IgD-negative memory B cell (primary cell): ENCODE data around the gene TPP2. TPM values are rescaled to one million over a fixed set of nuclear protein-coding genes. Genes with fewer than 3 reads are reported as not detected.

Source experiments
- H3K27ac Mint-ChIP-seq, 3 donors: one replicate each; pipeline ENCODE4 v1.8.0; 2020 to 2022; ENCODE audit warnings: mild to moderate bottlenecking in 3 of 3, mixed read lengths in 3 of 3, moderate library complexity in 1 of 3
- H3K27me3 Mint-ChIP-seq: one replicate; pipeline ENCODE4 v1.8.0; 2021; ENCODE audit warnings: mixed read lengths
- H3K36me3 Mint-ChIP-seq: one replicate; pipeline ENCODE4 v1.8.0; 2020; ENCODE audit warnings: mild to moderate bottlenecking, mixed read lengths
- H3K4me1 Mint-ChIP-seq, 3 donors: one replicate each; pipeline ENCODE4 v1.8.0; 2020 to 2022; ENCODE audit warnings: mixed read lengths in 3 of 3, mild to moderate bottlenecking in 1 of 3
- H3K4me3 Mint-ChIP-seq, 4 donors: one replicate each; pipeline ENCODE4 v1.8.0; 2020 to 2022; ENCODE audit warnings: mild to moderate bottlenecking in 4 of 4, mixed read lengths in 4 of 4, moderate library complexity in 3 of 4
- H3K9me3 Mint-ChIP-seq, 3 donors: one replicate each; pipeline ENCODE4 v1.8.0; 2020 to 2021; ENCODE audit warnings: mixed read lengths in 3 of 3, mild to moderate bottlenecking in 1 of 3
- polyA plus RNA-seq: library from polyadenylated mRNA; unstranded; fragments of 300-500 nt; fragmentation: Illumina TruSeq; gene quantifications from one replicate; pipeline ENCODE4 v1.2.3, GENCODE V29; 2021

TPP2 gene
- polyA plus RNA-seq, 1 donor from 2014 or later = 21.4 TPM

- H3K27ac Mint-ChIP-seq = no peak overlapping the region
- H3K27me3 Mint-ChIP-seq = no peaks in the 10 kb centered on the region
- peaks cover 0 to 8% (median 0%) of the 10 kb centered on the region in 3 donors for H3K9me3 Mint-ChIP-seq
- no peak overlapping the region for H3K4me3 Mint-ChIP-seq
- H3K36me3 Mint-ChIP-seq = peaks cover 4% of the 10 kb centered on the region
- H3K4me1 Mint-ChIP-seq = no peaks in the 10 kb centered on the region
Observed at GRCh38 chr13:102658660-102659059, 61.9 kb downstream of the TPP2 start.

GRCh38 chr13:102659168-102659713, 62.5 kb downstream of the TPP2 start:
- peaks cover 4% of the 10 kb centered on the region for H3K36me3 Mint-ChIP-seq
- peak overlapping the region in 1 of 3 donors; percentile 33 for H3K27ac Mint-ChIP-seq
- H3K4me3 Mint-ChIP-seq = no peak overlapping the region
- no peaks in the 10 kb centered on the region for H3K4me1 Mint-ChIP-seq
- H3K9me3 Mint-ChIP-seq = peaks cover 0 to 8% (median 0%) of the 10 kb centered on the region in 3 donors
- H3K27me3 Mint-ChIP-seq = no peaks in the 10 kb centered on the region

DNA sequence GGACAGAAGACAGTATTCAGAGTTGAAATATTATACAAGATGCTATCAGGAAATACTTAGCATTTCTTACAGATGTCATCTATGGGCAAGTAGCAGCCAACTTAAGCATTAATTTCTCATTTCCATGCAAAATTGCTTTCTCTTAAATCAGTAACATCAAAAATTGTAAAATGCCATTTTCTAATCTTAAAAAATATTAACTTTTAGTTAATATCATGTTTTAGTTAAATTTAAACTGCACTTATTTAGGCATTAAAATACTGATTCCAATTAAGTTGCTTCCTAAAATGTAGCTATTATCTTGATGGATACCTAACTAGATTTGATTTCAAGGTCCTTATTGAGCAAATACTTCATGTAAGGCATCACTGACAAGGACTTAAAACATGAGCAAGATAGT, 70.2 kb downstream of the TPP2 start:
- peaks cover 5 to 28% (median 14%) of the 10 kb centered on the region in 3 donors for H3K9me3 Mint-ChIP-seq
- peaks cover 34% of the 10 kb centered on the region for H3K36me3 Mint-ChIP-seq
- no peaks in the 10 kb centered on the region for H3K27me3 Mint-ChIP-seq
- H3K4me3 Mint-ChIP-seq = no peak overlapping the region
- H3K27ac Mint-ChIP-seq = no peak overlapping the region
- no peaks in the 10 kb centered on the region for H3K4me1 Mint-ChIP-seq

DNA sequence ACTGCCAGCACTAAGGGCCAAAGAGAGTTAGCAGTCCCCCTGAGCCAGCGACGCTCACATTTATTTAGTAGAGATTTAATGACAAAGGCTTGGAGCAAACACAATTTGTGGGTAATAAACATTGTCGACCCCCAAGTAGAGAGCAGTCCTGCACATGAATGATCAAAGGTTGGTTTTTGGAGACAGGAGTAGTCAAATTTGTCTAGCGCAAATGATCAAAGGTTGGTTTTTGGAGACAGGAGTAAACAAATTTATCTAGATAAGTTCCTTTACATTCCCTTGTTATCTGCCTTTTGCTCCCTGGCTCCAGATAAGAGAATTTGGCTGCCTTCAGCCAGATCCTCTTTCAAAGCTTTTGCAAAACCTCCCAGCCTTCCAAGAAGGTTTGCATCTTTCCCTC, 71.1 kb downstream of the TPP2 start:
- H3K27ac Mint-ChIP-seq = no peak overlapping the region
- peaks cover 5 to 28% (median 14%) of the 10 kb centered on the region in 3 donors for H3K9me3 Mint-ChIP-seq
- no peak overlapping the region for H3K4me3 Mint-ChIP-seq
- H3K27me3 Mint-ChIP-seq = no peaks in the 10 kb centered on the region
- H3K4me1 Mint-ChIP-seq = no peaks in the 10 kb centered on the region
- peaks cover 38% of the 10 kb centered on the region for H3K36me3 Mint-ChIP-seq

DNA sequence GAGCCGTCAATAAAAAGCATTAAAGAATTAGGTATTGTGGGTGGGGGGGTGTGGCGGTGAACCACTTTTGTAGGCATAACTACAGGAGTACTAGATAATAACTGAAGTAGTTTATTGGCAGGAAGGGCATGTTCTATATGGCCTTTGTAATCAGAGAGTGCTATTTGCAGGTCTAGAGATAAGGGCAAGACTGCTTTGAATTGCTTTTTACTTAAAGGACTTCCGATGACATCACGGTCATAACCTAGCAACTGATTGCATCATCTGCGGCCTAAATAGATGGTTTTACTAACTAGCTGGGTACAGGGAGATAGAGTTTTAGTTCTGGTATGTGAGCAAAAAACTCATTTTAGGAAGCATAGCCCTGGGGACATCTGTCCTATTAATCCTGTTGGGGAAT, 73.3 kb downstream of the TPP2 start:
- no peaks in the 10 kb centered on the region for H3K4me1 Mint-ChIP-seq
- H3K27me3 Mint-ChIP-seq = no peaks in the 10 kb centered on the region
- peak overlapping the region in 1 of 3 donors; percentile 8 for H3K27ac Mint-ChIP-seq
- H3K36me3 Mint-ChIP-seq = peaks cover 38% of the 10 kb centered on the region
- H3K9me3 Mint-ChIP-seq = peaks cover 5 to 28% (median 14%) of the 10 kb centered on the region in 3 donors
- no peak overlapping the region for H3K4me3 Mint-ChIP-seq

DNA sequence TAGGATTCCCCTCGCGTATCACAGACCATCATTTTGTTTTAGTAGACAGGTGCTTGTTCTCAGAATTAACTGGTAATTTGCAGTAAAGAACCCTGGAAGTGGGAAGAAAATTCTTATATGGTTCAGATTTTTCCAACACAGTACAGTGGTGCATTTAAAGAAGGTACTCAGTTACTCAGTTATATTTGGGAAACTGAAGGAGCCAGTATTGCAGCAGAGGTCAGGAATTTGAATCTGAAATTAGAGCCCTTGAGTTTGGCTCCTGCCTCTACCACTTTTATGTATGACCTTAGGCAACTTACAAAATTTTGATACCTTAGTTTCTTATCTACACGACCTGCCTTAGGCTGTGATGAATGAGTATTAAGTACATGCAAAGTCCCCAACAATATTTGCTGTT, 78.3 kb downstream of the TPP2 start:
- Mint-ChIP-seq H3K36me3 (peaks cover 20% of the 10 kb centered on the region), H3K9me3 (peaks cover 6 to 10% (median 8%) of the 10 kb centered on the region in 3 donors), H3K4me3 (no peak overlapping the region), H3K4me1 (peaks cover 0 to 3% (median 0%) of the 10 kb centered on the region in 3 donors), H3K27me3 (no peaks in the 10 kb centered on the region), H3K27ac (no peak overlapping the region)

DNA sequence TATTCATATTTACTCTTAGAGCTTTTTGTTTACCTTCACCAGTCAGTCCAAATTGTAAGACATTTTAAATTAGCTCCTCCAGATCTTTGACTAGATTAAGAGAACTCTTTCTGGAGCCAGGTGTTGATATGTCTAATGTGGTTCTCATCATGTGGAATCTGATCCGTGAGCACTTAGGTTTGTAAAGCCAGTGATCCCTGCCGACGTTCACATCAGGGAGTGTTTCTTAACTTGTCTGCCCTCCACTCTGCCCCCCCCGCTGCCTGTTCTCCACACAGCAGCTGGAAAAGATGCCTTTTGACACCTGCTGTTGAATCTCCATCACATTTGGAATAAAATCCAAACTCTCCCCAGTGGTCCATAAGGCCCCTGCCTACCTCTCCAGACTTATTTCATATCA, 80.3 kb downstream of the TPP2 start:
- H3K4me1 Mint-ChIP-seq = peaks cover 12 to 15% (median 14%) of the 10 kb centered on the region in 3 donors
- H3K4me3 Mint-ChIP-seq = no peak overlapping the region
- no peaks in the 10 kb centered on the region for H3K27me3 Mint-ChIP-seq
- no peak overlapping the region for H3K27ac Mint-ChIP-seq
- peaks cover 14% of the 10 kb centered on the region for H3K36me3 Mint-ChIP-seq
- H3K9me3 Mint-ChIP-seq = peaks cover 0 to 2% (median 0%) of the 10 kb centered on the region in 3 donors

- Mint-ChIP-seq H3K4me3 (no peak overlapping the region), H3K27ac (no peak overlapping the region), H3K9me3 (peaks cover 0 to 2% (median 0%) of the 10 kb centered on the region in 3 donors), H3K36me3 (peaks cover 10% of the 10 kb centered on the region), H3K4me1 (peaks cover 12 to 16% (median 15%) of the 10 kb centered on the region in 3 donors), H3K27me3 (no peaks in the 10 kb centered on the region)
Observed at GRCh38 chr13:102678339-102679107, 81.7 kb downstream of the TPP2 start.

DNA sequence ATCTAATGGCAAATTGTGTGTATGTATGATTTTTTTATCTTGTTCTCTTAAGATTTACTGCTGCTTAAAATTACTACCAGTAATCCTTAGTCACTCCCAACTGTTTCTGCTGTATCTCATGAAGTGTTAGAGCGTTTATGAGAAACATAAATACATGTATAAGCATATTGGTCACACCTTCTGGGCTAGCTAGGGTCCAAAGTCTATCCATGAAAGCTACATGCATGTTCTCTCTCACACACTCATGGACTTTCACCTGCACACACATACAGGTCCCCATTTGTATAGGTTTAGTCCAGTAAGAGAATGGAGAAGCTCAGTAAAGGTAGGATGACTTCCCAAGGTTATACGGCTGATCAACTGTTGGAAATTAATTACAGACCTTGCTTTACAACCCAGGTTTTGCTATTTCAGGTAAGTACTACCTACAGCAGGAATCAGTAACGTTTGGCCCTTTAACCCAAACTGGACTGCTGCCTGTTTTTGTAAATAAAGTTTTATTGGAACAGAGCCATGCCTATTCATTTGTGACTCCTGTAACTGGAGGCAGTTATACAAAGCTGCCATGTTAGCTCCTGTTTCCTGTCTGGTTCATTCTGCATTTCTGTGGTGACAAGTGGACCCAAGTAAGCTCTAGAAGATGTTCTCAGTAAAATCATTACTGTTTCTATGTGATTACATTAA, 82.8 kb downstream of the TPP2 start:
- Mint-ChIP-seq H3K27ac (peak overlapping the region in 1 of 3 donors; percentile 42), H3K4me3 (no peak overlapping the region), H3K9me3 (peaks cover 0 to 2% (median 0%) of the 10 kb centered on the region in 3 donors), H3K36me3 (peaks cover 10% of the 10 kb centered on the region), H3K27me3 (no peaks in the 10 kb centered on the region), H3K4me1 (peaks cover 12 to 16% (median 15%) of the 10 kb centered on the region in 3 donors)

- peak overlapping the region; percentile 5 to 80 (median 34) for H3K27ac Mint-ChIP-seq
- peak overlapping the region in 1 of 4 donors; percentile 14 for H3K4me3 Mint-ChIP-seq
- H3K4me1 Mint-ChIP-seq = peaks cover 12 to 16% (median 15%) of the 10 kb centered on the region in 3 donors
- no peaks in the 10 kb centered on the region for H3K27me3 Mint-ChIP-seq
- H3K9me3 Mint-ChIP-seq = peaks cover 0 to 2% (median 0%) of the 10 kb centered on the region in 3 donors
- H3K36me3 Mint-ChIP-seq = peaks cover 10% of the 10 kb centered on the region
Observed at GRCh38 chr13:102680133-102680717, 83.4 kb downstream of the TPP2 start.

DNA sequence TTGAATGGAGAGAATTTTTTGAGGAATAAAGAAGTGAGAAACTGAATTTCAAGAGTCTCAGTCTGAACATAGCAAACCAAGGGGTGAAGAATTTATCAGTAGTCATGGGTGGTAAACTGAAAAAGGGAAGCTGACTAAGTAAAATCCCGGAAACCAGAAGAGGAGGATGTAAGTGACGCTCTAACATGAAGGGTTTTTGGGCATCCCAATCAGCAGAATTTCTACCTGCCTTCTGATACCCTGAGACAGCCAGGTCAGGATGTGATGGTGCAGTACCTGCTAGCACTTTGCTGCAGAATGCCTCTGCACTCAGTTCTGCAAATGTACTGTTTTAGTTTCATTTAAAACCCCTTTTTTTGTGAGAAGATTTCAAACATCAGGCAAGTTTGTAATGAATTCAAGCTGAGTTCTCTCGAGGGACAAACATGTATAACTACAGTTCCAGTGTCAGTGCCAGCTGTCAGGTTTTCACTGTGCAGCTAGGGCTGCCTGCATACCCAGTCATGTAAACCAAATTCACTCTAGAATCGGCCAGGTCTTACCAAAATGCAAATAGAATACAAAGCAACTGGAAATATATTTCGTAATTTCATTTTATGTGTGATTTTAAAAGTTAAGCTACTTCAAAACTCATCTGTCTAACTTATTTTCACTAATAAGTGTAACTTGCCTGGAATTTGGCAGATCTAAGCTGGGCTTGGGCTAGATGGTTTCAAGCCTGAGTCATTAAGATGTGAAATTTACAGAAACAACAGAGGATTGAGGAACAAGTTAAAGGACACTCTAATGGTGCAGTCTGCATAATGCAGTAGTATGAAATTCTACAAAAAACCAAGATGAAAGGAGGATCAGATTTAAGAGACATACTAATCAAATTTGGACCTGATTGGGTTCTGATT, 84.3 kb downstream of the TPP2 start:
- Mint-ChIP-seq H3K36me3 (peaks cover 10% of the 10 kb centered on the region), H3K4me1 (peaks cover 12 to 16% (median 15%) of the 10 kb centered on the region in 3 donors), H3K9me3 (peaks cover 0 to 2% (median 0%) of the 10 kb centered on the region in 3 donors), H3K4me3 (peak overlapping the region in 1 of 4 donors; percentile 79), H3K27ac (peak overlapping the region; percentile 5 to 80 (median 34)), H3K27me3 (no peaks in the 10 kb centered on the region)

GRCh38 chr13:102682211-102682610, 85.4 kb downstream of the TPP2 start:
- Mint-ChIP-seq H3K4me1 (peaks cover 12 to 16% (median 15%) of the 10 kb centered on the region in 3 donors), H3K4me3 (no peak overlapping the region), H3K36me3 (peaks cover 10% of the 10 kb centered on the region), H3K27me3 (no peaks in the 10 kb centered on the region), H3K27ac (no peak overlapping the region), H3K9me3 (peaks cover 0 to 2% (median 0%) of the 10 kb centered on the region in 3 donors)

DNA sequence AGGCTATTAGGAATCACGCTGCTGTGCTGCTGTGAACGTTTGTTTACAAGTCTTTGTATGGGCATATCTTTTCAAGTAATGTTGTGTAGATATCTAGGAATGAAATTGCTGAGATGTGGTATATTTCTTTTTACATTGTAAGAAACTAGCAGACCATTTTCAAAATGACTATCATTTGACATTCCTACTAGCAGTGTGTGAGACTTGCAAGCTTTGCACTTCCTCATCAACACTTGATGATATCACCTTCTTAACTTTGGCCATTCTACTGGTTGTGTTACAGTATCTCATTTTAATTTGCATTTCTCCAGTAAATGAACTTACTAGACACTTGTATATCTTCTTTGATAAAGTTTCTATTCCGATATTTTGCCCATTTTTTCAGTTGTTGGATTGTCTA, 85.9 kb downstream of the TPP2 start:
- no peaks in the 10 kb centered on the region for H3K27me3 Mint-ChIP-seq
- H3K4me1 Mint-ChIP-seq = peaks cover 12 to 16% (median 15%) of the 10 kb centered on the region in 3 donors
- no peak overlapping the region for H3K4me3 Mint-ChIP-seq
- peaks cover 0 to 1% (median 0%) of the 10 kb centered on the region in 3 donors for H3K9me3 Mint-ChIP-seq
- H3K27ac Mint-ChIP-seq = no peak overlapping the region
- peaks cover 6% of the 10 kb centered on the region for H3K36me3 Mint-ChIP-seq

DNA sequence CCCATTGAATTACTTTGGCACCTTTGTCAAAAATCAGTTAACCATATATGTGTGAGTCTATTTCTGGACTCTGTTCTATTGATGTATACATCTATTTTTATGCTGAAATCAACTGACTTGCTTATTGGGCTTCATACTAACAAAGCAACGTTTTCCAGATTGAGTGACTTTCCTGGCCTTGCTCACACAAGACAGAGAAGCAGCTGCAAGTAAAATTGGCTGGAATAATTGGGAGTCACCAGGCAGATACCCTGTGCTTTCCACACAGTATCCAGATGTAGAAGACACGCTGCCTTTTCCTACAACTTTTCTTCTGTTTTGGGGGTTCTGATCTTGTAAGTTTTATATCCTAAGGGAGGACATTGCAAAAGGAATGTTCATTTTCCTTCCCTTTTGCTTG, 86.9 kb downstream of the TPP2 start:
- no peaks in the 10 kb centered on the region for H3K9me3 Mint-ChIP-seq
- H3K4me3 Mint-ChIP-seq = no peak overlapping the region
- H3K27ac Mint-ChIP-seq = no peak overlapping the region
- no peaks in the 10 kb centered on the region for H3K27me3 Mint-ChIP-seq
- H3K36me3 Mint-ChIP-seq = peaks cover 4% of the 10 kb centered on the region
- H3K4me1 Mint-ChIP-seq = peaks cover 12 to 16% (median 15%) of the 10 kb centered on the region in 3 donors
